Measurements from ENCODE around the gene ADARB1.

- TF ChIP-seq, protein P1, sequence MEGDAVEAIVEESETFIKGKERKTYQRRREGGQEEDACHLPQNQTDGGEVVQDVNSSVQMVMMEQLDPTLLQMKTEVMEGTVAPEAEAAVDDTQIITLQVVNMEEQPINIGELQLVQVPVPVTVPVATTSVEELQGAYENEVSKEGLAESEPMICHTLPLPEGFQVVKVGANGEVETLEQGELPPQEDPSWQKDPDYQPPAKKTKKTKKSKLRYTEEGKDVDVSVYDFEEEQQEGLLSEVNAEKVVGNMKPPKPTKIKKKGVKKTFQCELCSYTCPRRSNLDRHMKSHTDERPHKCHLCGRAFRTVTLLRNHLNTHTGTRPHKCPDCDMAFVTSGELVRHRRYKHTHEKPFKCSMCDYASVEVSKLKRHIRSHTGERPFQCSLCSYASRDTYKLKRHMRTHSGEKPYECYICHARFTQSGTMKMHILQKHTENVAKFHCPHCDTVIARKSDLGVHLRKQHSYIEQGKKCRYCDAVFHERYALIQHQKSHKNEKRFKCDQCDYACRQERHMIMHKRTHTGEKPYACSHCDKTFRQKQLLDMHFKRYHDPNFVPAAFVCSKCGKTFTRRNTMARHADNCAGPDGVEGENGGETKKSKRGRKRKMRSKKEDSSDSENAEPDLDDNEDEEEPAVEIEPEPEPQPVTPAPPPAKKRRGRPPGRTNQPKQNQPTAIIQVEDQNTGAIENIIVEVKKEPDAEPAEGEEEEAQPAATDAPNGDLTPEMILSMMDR (IDR thresholded peaks at IDR 0.05) = no peak
- TF ChIP-seq POLR2A (IDR thresholded peaks at IDR 0.05) (no peak), EP300 (IDR thresholded peaks at IDR 0.05) (no peak)
These were observed 101.1 kb downstream of the ADARB1 start for GRCh38 chr21:45175326-45176095.

Data from tibial nerve (tissue), 4 donors.